ENCODE results near the gene KIAA1755.
"Not testable (repeated sequence)": the region's sequence is repeated elsewhere in the genome, so short reads cannot be mapped to it uniquely, and the experiment has no call there.

KIAA1755 gene

GRCh38 chr20:38260025-38260377 lies 534 bp downstream of the KIAA1755 start:
- no peak for DNase-seq (ENCODE audit: low read depth)

GRCh38 chr20:38258545-38259215 lies 1.9 kb downstream of the KIAA1755 start:
- no peak for DNase-seq (ENCODE audit: low read depth)

- no peak for DNase-seq (ENCODE audit: low read depth)
Observed at GRCh38 chr20:38256966-38257365, 3.6 kb downstream of the KIAA1755 start.

GRCh38 chr20:38256021-38256420 lies 4.5 kb downstream of the KIAA1755 start:
- DNase-seq (ENCODE audit: low read depth): no peak

GRCh38 chr20:38255393-38255792 lies 5.1 kb downstream of the KIAA1755 start:
- no peak for DNase-seq (ENCODE audit: low read depth)

- not testable (repeated sequence) for DNase-seq (ENCODE audit: low read depth)
Observed at GRCh38 chr20:38254621-38255020, 5.9 kb downstream of the KIAA1755 start.

- DNase-seq (ENCODE audit: low read depth): no peak
Observed at GRCh38 chr20:38253571-38253970, 7.0 kb downstream of the KIAA1755 start.

GRCh38 chr20:38252292-38253288 lies 7.9 kb downstream of the KIAA1755 start:
- DNase-seq (ENCODE audit: low read depth): no peak

GRCh38 chr20:38251441-38251840 lies 9.1 kb downstream of the KIAA1755 start:
- DNase-seq (ENCODE audit: low read depth): not testable (repeated sequence)

GRCh38 chr20:38250609-38251008 lies 9.9 kb downstream of the KIAA1755 start:
- DNase-seq (ENCODE audit: low read depth): no peak

GRCh38 chr20:38249536-38250310 lies 10.8 kb downstream of the KIAA1755 start:
- no peak for DNase-seq (ENCODE audit: low read depth)

- DNase-seq (ENCODE audit: low read depth): no peak
Observed at GRCh38 chr20:38248133-38248532, 12.4 kb downstream of the KIAA1755 start.

GRCh38 chr20:38247725-38248124 lies 12.8 kb downstream of the KIAA1755 start:
- not testable (repeated sequence) for DNase-seq (ENCODE audit: low read depth)

GRCh38 chr20:38247166-38247509 lies 13.4 kb downstream of the KIAA1755 start:
- no peak for DNase-seq (ENCODE audit: low read depth)

GRCh38 chr20:38246357-38247165 lies 14.0 kb downstream of the KIAA1755 start:
- DNase-seq (ENCODE audit: low read depth): no peak

- no peak for DNase-seq (ENCODE audit: low read depth)
Observed at GRCh38 chr20:38245753-38246152, 14.8 kb downstream of the KIAA1755 start.

GRCh38 chr20:38243709-38244020 lies 16.9 kb downstream of the KIAA1755 start:
- no peak for DNase-seq (ENCODE audit: low read depth)

GRCh38 chr20:38242848-38243708 lies 17.5 kb downstream of the KIAA1755 start:
- no peak for DNase-seq (ENCODE audit: low read depth)

- no peak for DNase-seq (ENCODE audit: low read depth)
Observed at GRCh38 chr20:38241201-38241600, 19.3 kb downstream of the KIAA1755 start.

- no peak for DNase-seq (ENCODE audit: low read depth)
Observed at GRCh38 chr20:38239441-38239840, 21.1 kb downstream of the KIAA1755 start.

GRCh38 chr20:38238829-38239228 lies 21.7 kb downstream of the KIAA1755 start:
- DNase-seq (ENCODE audit: low read depth): no peak

Measured in T follicular helper cell (primary cell).